Measurements from ENCODE around the gene L3MBTL4. TPM values are rescaled to one million over a fixed set of nuclear protein-coding genes. Genes with fewer than 3 reads are reported as not detected.

The L3MBTL4 gene
- total and polyA plus RNA-seq, 10 donors = 1.1 to 21.0 (median 12.7) TPM

GRCh38 chr18:5992381-5992780 is 422.3 kb downstream of the L3MBTL4 start:
- intact Hi-C loops (cut with DNase I; ENCODE audit: low total_unique reads) = no loop called here
- no peak for DNase-seq

GRCh38 chr18:5987249-5987648 is 427.5 kb downstream of the L3MBTL4 start:
- intact Hi-C loops (cut with DNase I; ENCODE audit: low total_unique reads) = no loop called here
- TF ChIP-seq POLR2AphosphoS5 (IDR thresholded peaks at IDR 0.05) (no peak), POLR2A (IDR thresholded peaks at IDR 0.05) (no peak), CTCF (IDR thresholded peaks at IDR 0.05 in 8 of 11, conservative IDR thresholded peaks at IDR 0.05 in 3 of 11) (no peak)

More at GRCh38 chr18:5992381-5992780, 422.3 kb downstream of the L3MBTL4 start:
- no peaks in the 10 kb centered on the region for H3K36me3 ChIP-seq
- no peaks in the 10 kb centered on the region for H3K9me3 ChIP-seq
- no peaks in the 10 kb centered on the region for H3K27me3 ChIP-seq (replicated peaks in 1 of 7)
- WGBS, 5 donors = 91 to 94% (median 93%) methylated on average over 7 of the region's 7 CpGs
- no peak overlapping the region for H3K4me3 ChIP-seq
- no peak overlapping the region for H3K27ac ChIP-seq
- no peaks in the 10 kb centered on the region for H3K4me1 ChIP-seq
- TF ChIP-seq POLR2AphosphoS5 (IDR thresholded peaks at IDR 0.05) (no peak), CTCF (IDR thresholded peaks at IDR 0.05 in 8 of 11, conservative IDR thresholded peaks at IDR 0.05 in 3 of 11) (no peak), POLR2A (IDR thresholded peaks at IDR 0.05) (no peak)

GRCh38 chr18:5986257-5986931 is 428.3 kb downstream of the L3MBTL4 start:
- WGBS, 5 donors = 81 to 88% (median 87%) methylated on average over 5 of the region's 5 CpGs
- Histone ChIP-seq H3K36me3 (no peaks in the 10 kb centered on the region), H3K27me3 (replicated peaks in 1 of 7) (no peaks in the 10 kb centered on the region), H3K4me1 (no peaks in the 10 kb centered on the region), H3K27ac (no peak overlapping the region), H3K9me3 (no peaks in the 10 kb centered on the region), H3K4me3 (no peak overlapping the region)
- no peak for DNase-seq
- intact Hi-C loops (cut with DNase I; ENCODE audit: low total_unique reads) = no loop called here
- no peak for TF ChIP-seq POLR2AphosphoS5 (IDR thresholded peaks at IDR 0.05)
- TF ChIP-seq POLR2A (IDR thresholded peaks at IDR 0.05) = no peak
- TF ChIP-seq CTCF (IDR thresholded peaks at IDR 0.05 in 8 of 11, conservative IDR thresholded peaks at IDR 0.05 in 3 of 11) = no peak

More at GRCh38 chr18:5987249-5987648, 427.5 kb downstream of the L3MBTL4 start:
- WGBS, 5 donors = 74 to 83% (median 77%) methylated on average over 5 of the region's 5 CpGs
- Histone ChIP-seq H3K4me1 (no peaks in the 10 kb centered on the region), H3K27me3 (replicated peaks in 1 of 7) (no peaks in the 10 kb centered on the region), H3K36me3 (no peaks in the 10 kb centered on the region), H3K9me3 (no peaks in the 10 kb centered on the region), H3K4me3 (no peak overlapping the region), H3K27ac (no peak overlapping the region)
- DNase-seq = no peak

- no peak for DNase-seq
- TF ChIP-seq CTCF (IDR thresholded peaks at IDR 0.05 in 8 of 11, conservative IDR thresholded peaks at IDR 0.05 in 3 of 11) (no peak), POLR2A (IDR thresholded peaks at IDR 0.05) (no peak), POLR2AphosphoS5 (IDR thresholded peaks at IDR 0.05) (no peak)
- H3K4me3 ChIP-seq = no peak overlapping the region
- no peak overlapping the region for H3K27ac ChIP-seq
- intact Hi-C loops (cut with DNase I; ENCODE audit: low total_unique reads) = no loop called here
- no peaks in the 10 kb centered on the region for H3K36me3 ChIP-seq
- H3K4me1 ChIP-seq = no peaks in the 10 kb centered on the region
- no peaks in the 10 kb centered on the region for H3K27me3 ChIP-seq (replicated peaks in 1 of 7)
- WGBS, 5 donors = 55 to 67% (median 58%) methylated on average over 1 of the region's 1 CpG
- no peaks in the 10 kb centered on the region for H3K9me3 ChIP-seq
Observed at GRCh38 chr18:5984245-5984644, 430.5 kb downstream of the L3MBTL4 start.

Data from spleen (tissue), 11 donors.